ENCODE results near the gene ACIN1. TPM values are rescaled to one million over a fixed set of nuclear protein-coding genes. Genes with fewer than 3 reads are reported as not detected.
A peak's percentile ranks its signal among the peaks of the same experiment; 100 is the strongest.

ACIN1 gene
- total RNA-seq, 1 donor from 2014 or later = 184 TPM

GRCh38 chr14:23028799-23029198 is 66.1 kb downstream of the ACIN1 start:
- DNase-seq (ENCODE audit: low spot score) = no peak
- no peaks in the 10 kb centered on the region for H3K9me3 ChIP-seq (ENCODE audit: low read depth)
- peaks cover 47% of the 10 kb centered on the region for H3F3A ChIP-seq (ENCODE audit: low read depth)
- H3K27me3 ChIP-seq = no peaks in the 10 kb centered on the region
- H3K79me2 ChIP-seq (ENCODE audit: low read depth) = peaks cover 49% of the 10 kb centered on the region
- no peak overlapping the region for H3K4me2 ChIP-seq
- peaks cover 5% of the 10 kb centered on the region for H4K20me1 ChIP-seq (ENCODE audit: low read depth)
- no peak overlapping the region for H3K4me3 ChIP-seq
- Mint-ChIP-seq H3K27ac (no peak overlapping the region), H3K27me3 (ENCODE audit: insufficient read depth, low read depth) (no peaks in the 10 kb centered on the region), H3K4me3 (no peak overlapping the region), H3K36me3 (peaks cover 45% of the 10 kb centered on the region), H3K9me3 (no peaks in the 10 kb centered on the region), H3K4me1 (peaks cover 20% of the 10 kb centered on the region)
- H3K36me3 ChIP-seq = peaks cover 5% of the 10 kb centered on the region
- no peak for TF ChIP-seq CTCF (IDR thresholded peaks at IDR 0.05)
- no peak for TF ChIP-seq EZH2phosphoT487 (IDR thresholded peaks at IDR 0.05)
- no peak for TF ChIP-seq EZH2 (IDR thresholded peaks at IDR 0.05)
- no peak overlapping the region for H2AFZ ChIP-seq (replicated peaks)
- H3K9ac ChIP-seq = no peak overlapping the region
- peaks cover 18% of the 10 kb centered on the region for H3K4me1 ChIP-seq
- no peak overlapping the region for H3K27ac ChIP-seq

GRCh38 chr14:23025151-23025814 is 69.7 kb downstream of the ACIN1 start:
- no peak overlapping the region for H2AFZ ChIP-seq (replicated peaks)
- no peaks in the 10 kb centered on the region for H3K36me3 ChIP-seq
- no peaks in the 10 kb centered on the region for H3K27me3 Mint-ChIP-seq (ENCODE audit: insufficient read depth, low read depth)
- H3K36me3 Mint-ChIP-seq = peaks cover 30% of the 10 kb centered on the region
- no peak overlapping the region for H3K4me3 Mint-ChIP-seq
- no peak overlapping the region for H3K4me2 ChIP-seq
- no peak overlapping the region for H3K27ac Mint-ChIP-seq
- H3K4me3 ChIP-seq = no peak overlapping the region
- no peaks in the 10 kb centered on the region for H3K9me3 Mint-ChIP-seq
- H3K9me3 ChIP-seq (ENCODE audit: low read depth) = no peaks in the 10 kb centered on the region
- H3K27ac ChIP-seq = peak overlapping the region; percentile 3
- no peak overlapping the region for H3K9ac ChIP-seq
- no peaks in the 10 kb centered on the region for H3K27me3 ChIP-seq
- peaks cover 5% of the 10 kb centered on the region for H4K20me1 ChIP-seq (ENCODE audit: low read depth)
- peaks cover 68% of the 10 kb centered on the region for H3F3A ChIP-seq (ENCODE audit: low read depth)
- DNase-seq (ENCODE audit: low spot score) = no peak
- TF ChIP-seq CTCF (IDR thresholded peaks at IDR 0.05) (no peak), EZH2 (IDR thresholded peaks at IDR 0.05) (no peak), EZH2phosphoT487 (IDR thresholded peaks at IDR 0.05) (no peak)
- H3K4me1 ChIP-seq = peaks cover 38% of the 10 kb centered on the region
- H3K79me2 ChIP-seq (ENCODE audit: low read depth) = peaks cover 21% of the 10 kb centered on the region
- H3K4me1 Mint-ChIP-seq = peaks cover 30% of the 10 kb centered on the region

- peak overlapping the region; percentile 3 for H3K27ac ChIP-seq
- TF ChIP-seq EZH2phosphoT487 (IDR thresholded peaks at IDR 0.05) = no peak
- no peak for TF ChIP-seq CTCF (IDR thresholded peaks at IDR 0.05)
- no peak for TF ChIP-seq EZH2 (IDR thresholded peaks at IDR 0.05)
These were observed 70.3 kb downstream of the ACIN1 start for GRCh38 chr14:23024612-23025075.

More at GRCh38 chr14:23024612-23025075, 70.3 kb downstream of the ACIN1 start:
- Histone ChIP-seq H2AFZ (replicated peaks) (no peak overlapping the region), H3K4me1 (peaks cover 38% of the 10 kb centered on the region), H3K4me3 (no peak overlapping the region), H3F3A (ENCODE audit: low read depth) (peaks cover 68% of the 10 kb centered on the region), H3K4me2 (no peak overlapping the region), H3K27me3 (no peaks in the 10 kb centered on the region), H3K36me3 (no peaks in the 10 kb centered on the region), H3K9ac (no peak overlapping the region), H3K9me3 (ENCODE audit: low read depth) (no peaks in the 10 kb centered on the region), H4K20me1 (ENCODE audit: low read depth) (peaks cover 5% of the 10 kb centered on the region), H3K79me2 (ENCODE audit: low read depth) (peaks cover 21% of the 10 kb centered on the region)
- Mint-ChIP-seq H3K9me3 (no peaks in the 10 kb centered on the region), H3K27me3 (ENCODE audit: insufficient read depth, low read depth) (no peaks in the 10 kb centered on the region), H3K36me3 (peaks cover 30% of the 10 kb centered on the region), H3K4me1 (peaks cover 30% of the 10 kb centered on the region), H3K4me3 (no peak overlapping the region), H3K27ac (no peak overlapping the region)
- DNase-seq (ENCODE audit: low spot score) = no peak

All from neural progenitor cell (in vitro differentiated cells).